GM19238 (cell line): Measurements from ENCODE around the gene CSK.

ENCODE experiments used
- DNase-seq: peaks from one replicate; pipeline ENCODE4 v3.0.0; 2011; ENCODE audit warnings: low spot score; ENCODE audit not compliant: insufficient read length

Gene CSK

GRCh38 chr15:74842581-74843444 lies 60.9 kb downstream of the CSK start, which contains the start of gene ULK3:
Gene ULK3 (minus strand): TSS chr15:74843156. CDS start chr15:74843105, 51 bp downstream.
- DNase-seq = peak; percentile 98

GRCh38 chr15:74843445-74843828 lies 61.6 kb downstream of the CSK start:
- no peak for DNase-seq

- no peak for DNase-seq
Observed at GRCh38 chr15:74843891-74844299, 62.0 kb downstream of the CSK start.

GRCh38 chr15:74844319-74845207 lies 62.7 kb downstream of the CSK start:
- no peak for DNase-seq

DNA sequence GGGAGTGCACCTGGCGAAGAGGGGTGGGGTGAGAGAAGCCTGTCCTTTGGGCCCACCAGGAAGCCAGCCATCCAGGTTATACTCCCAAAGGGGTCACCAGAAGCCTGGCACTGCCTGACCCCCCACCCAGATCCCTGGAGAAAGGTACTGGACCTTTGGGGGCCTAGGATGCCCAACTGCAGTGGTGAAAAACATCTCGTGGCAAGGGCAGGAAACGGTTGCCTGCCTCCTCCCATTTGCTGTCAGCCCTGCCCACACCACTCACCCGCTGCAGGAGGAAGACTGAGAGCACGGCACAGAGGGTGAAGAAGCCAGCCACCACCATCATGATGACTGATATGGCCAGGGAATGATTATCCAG lies 63.3 kb downstream of the CSK start:
- DNase-seq = no peak

DNA sequence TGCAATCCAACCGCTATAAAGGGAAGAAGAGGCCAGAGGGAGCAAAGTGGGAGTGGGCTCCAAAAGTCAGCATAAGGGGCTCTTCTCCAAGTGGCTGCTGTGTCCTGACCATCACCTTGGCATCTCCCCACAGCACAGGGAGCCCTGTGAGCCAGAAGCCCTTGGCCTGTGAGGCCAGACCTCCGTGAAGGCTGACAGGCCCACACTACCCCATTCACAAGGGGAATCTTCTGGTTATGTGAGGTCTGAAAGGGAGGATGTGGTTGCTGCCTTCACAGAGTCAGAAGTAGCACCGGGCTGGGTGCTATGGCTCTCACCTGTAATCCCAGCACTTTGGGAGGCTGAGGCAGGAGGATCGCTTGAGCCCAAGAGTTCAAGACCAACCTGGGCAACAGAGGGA lies 63.7 kb downstream of the CSK start:
- no peak for DNase-seq

DNA sequence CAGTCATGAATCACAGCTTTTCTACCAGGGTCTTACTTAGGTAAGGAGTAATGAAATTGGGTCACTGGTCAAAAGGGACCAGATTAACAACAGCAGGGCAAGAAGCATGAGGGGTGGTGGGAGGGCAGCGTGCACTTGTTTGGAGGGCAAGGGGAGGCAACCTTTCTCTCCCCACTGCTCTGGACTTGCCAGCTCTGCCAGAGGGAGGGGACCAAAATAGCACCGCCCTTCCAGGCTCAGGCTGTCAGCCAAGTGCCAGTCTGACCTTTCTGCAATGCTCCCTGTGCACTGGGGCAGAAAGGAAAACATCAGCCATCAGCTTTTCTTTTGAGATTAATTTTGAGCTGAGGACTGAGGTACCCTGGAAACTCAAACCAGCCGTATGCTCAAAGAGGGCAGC lies 65.6 kb downstream of the CSK start:
- no peak for DNase-seq

DNA sequence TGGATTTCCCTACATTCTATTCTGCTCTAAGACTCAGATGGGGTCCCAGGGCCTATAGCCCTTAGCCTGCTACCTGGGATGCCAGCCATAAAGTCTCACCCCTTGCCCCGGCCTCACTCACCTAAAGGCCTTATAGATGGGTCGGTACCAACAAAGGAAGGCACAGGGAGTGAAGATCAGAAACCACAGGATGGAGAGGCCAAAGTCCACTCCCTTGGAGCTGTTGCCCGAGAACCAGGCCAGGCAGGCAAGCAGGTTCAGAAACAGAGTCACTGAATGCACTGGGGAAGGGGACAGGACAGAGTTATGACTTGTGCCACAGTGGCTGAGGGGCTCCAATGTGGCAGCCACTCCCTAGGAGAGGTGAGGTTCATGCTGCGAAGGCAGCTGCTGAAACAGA lies 68.5 kb downstream of the CSK start:
- DNase-seq = no peak

- no peak for DNase-seq
Observed at GRCh38 chr15:74851960-74852359, 70.1 kb downstream of the CSK start.
